ENCODE measurements around the gene ABHD16B. TPM values are rescaled to one million over a fixed set of nuclear protein-coding genes. Genes with fewer than 3 reads are reported as not detected.

ABHD16B gene
- total RNA-seq = not detected in 2 replicates

GRCh38 chr20:63861365-63861934 lies at the start of gene ABHD16B:
ABHD16B (plus strand) TSS chr20:63861498; CDS start chr20:63861541, 43 bp downstream.

GRCh38 chr20:63830841-63831588 lies 30.3 kb upstream of the ABHD16B start, which contains the start of gene ZBTB46:
ZBTB46 (minus strand) TSS chr20:63831264; CDS start chr20:63790757, 40,507 bp downstream.

GRCh38 chr20:63864978-63865640 lies 3.8 kb downstream of the ABHD16B start, which contains the start of gene TPD52L2:
TPD52L2 (plus strand) TSS chr20:63865270; CDS start chr20:63865366, 96 bp downstream.

GRCh38 chr20:63894358-63895201 lies 33.3 kb downstream of the ABHD16B start, which contains the start of gene DNAJC5:
DNAJC5 (plus strand) TSS chr20:63895126; CDS start chr20:63928346, 33,220 bp downstream.

Other genes starting within 250 kb of the ABHD16B start
- gene GMEB2, start 234.4 kb upstream of the ABHD16B start, total RNA-seq = 8.7 and 9.0 TPM in 2 replicates
- gene STMN3, start 208.1 kb upstream of the ABHD16B start, total RNA-seq = 41.1 and 41.4 TPM in 2 replicates
- 8.2 and 14.4 TPM in 2 replicates for gene RTEL1, start 203.2 kb upstream of the ABHD16B start, total RNA-seq
- 2.5 and 3.1 TPM in 2 replicates for gene TNFRSF6B, start 164.8 kb upstream of the ABHD16B start, total RNA-seq
- gene ARFRP1, start 153.5 kb upstream of the ABHD16B start, total RNA-seq = 22.8 and 32.0 TPM in 2 replicates
- gene ZGPAT, start 153.5 kb upstream of the ABHD16B start, total RNA-seq = 15.8 and 16.9 TPM in 2 replicates
- 1.1 and 2.9 TPM in 2 replicates for gene LIME1, start 124.8 kb upstream of the ABHD16B start, total RNA-seq
- gene SLC2A4RG, start 121.7 kb upstream of the ABHD16B start, total RNA-seq = 39.2 and 69.8 TPM in 2 replicates
- gene ZBTB46, start 30.2 kb upstream of the ABHD16B start, total RNA-seq = 3.0 and 6.2 TPM in 2 replicates
- gene TPD52L2, start 3.8 kb downstream of the ABHD16B start, total RNA-seq = 92.1 and 109 TPM in 2 replicates
- gene DNAJC5, start 33.6 kb downstream of the ABHD16B start, total RNA-seq = 33.3 and 34.3 TPM in 2 replicates
- gene UCKL1, start 94.9 kb downstream of the ABHD16B start, total RNA-seq = 9.9 and 12.8 TPM in 2 replicates
- gene ZNF512B, start 108.4 kb downstream of the ABHD16B start, total RNA-seq = 13.3 and 14.0 TPM in 2 replicates
- gene SAMD10, start 118.1 kb downstream of the ABHD16B start, total RNA-seq = not detected in 2 replicates
- 52.2 and 56.1 TPM in 2 replicates for gene PRPF6, start 119.6 kb downstream of the ABHD16B start, total RNA-seq
- 0.34 and 0.87 TPM in 2 replicates for gene C20orf204, start 174.7 kb downstream of the ABHD16B start, total RNA-seq
- gene SOX18, start 188.1 kb downstream of the ABHD16B start, total RNA-seq = 1.7 and 3.2 TPM in 2 replicates
- 26.6 and 26.8 TPM in 2 replicates for gene TCEA2, start 201.7 kb downstream of the ABHD16B start, total RNA-seq
- gene RGS19, start 218.0 kb downstream of the ABHD16B start, total RNA-seq = 8.2 and 11.9 TPM in 2 replicates
- gene OPRL1, start 218.6 kb downstream of the ABHD16B start, total RNA-seq = 0.34 and 0.44 TPM in 2 replicates
- 2.1 TPM in 2 replicates for gene LKAAEAR1, start 222.9 kb downstream of the ABHD16B start, total RNA-seq
- gene NPBWR2, start 246.1 kb downstream of the ABHD16B start, total RNA-seq = not detected in 2 replicates